ENCODE measurements around the gene HRAS. TPM values are rescaled to one million over a fixed set of nuclear protein-coding genes. Genes with fewer than 3 reads are reported as not detected.

Gene HRAS
- total and polyA plus RNA-seq, 2 of the 13 experiments (the other 11 are each of a cell fraction or from before 2014, with no cell fraction given) = 32.9 to 50.0 TPM

DNA sequence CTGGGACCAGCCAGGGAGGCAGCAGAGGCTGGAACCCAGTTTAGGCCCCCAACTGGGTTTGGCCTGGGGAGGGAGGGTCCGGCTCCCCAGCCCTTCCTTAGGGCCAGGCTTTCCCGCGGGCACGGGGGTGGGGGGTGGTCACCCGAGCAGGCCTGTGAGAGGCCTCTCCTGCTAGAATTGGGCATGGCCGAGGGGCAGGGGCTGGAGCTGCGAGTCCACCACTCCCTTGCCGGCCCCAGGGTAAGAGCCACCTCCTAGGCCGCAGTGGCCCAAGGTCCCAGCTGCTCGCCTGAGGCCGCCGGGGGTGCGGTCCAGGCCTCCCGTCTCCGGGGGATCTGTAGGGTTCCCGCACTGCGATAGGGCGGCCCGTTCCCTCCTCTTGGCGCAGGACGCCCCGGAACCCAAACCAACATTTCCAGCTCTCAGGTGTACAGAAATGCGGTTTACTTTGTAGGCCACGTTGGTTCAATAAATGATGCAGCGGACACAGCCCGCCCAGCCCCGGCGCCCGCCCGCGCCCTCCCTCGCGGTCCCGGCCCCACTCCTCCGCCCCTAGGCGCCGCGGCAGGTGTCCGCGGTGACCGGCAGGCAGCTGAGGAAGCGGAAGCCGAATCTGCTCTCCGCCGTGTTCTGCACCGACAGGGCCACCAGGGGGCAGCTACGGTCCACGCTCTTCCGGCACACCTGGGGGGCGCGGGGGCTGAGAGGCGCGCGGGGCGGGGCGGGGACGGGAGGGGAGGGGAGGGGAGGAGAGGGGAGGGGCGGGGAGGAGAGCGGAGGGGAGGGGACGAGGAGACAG is 19.3 kb upstream of the HRAS start (continued):
- TF ChIP-seq, protein P1, sequence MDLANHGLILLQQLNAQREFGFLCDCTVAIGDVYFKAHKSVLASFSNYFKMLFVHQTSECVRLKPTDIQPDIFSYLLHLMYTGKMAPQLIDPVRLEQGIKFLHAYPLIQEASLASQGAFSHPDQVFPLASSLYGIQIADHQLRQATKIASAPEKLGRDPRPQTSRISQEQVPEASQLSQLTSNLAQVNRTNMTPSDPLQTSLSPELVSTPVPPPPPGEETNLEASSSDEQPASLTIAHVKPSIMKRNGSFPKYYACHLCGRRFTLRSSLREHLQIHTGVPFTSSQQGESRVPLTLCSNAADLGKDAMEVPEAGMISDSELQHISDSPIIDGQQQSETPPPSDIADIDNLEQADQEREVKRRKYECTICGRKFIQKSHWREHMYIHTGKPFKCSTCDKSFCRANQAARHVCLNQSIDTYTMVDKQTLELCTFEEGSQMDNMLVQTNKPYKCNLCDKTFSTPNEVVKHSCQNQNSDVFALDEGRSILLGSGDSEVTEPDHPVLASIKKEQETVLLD (CRISPR knock-in tag; IDR thresholded peaks at IDR 0.05; ENCODE audit: low read depth) = peak; percentile 58; the same call in 1 of the 2 replicates

DNA sequence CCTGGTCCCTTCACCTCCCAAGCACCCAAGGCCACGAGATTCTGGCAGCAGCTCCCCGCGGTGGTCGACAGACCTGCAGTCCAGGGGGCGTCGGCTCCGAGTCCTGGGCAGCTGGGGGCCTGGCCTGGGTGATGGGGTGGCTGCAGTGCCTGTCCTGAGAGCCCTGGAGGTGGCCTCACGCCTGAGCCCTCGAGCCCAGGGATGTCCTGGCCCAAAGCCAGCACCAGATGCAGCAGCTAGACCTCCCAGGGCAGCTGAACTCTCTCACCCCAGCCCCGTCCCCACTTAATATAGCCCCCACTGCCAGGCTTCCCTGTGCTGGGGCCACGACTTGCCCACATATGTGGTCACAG is 18.6 kb upstream of the HRAS start:
- in situ Hi-C loops (cut with HindIII; ENCODE audit: extremely low pct_ligation_motif_present, low pct_unique_long_range_greater_than_20kb) (loop anchor here (10.0 kb wide), 1 partner anchor 71 kb away; the partner anchor contains the start of genes CDHR5 and SCT), intact Hi-C loops (cut with micrococcal nuclease; ENCODE audit: unreplicated experiment) (loop anchor here (10.0 kb wide), 1 partner anchor 61 kb away; the partner anchor contains the start of gene IRF7)
- ChIA-PET POLR2A (interaction anchor here (0.6 to 1.4 kb wide), 7 partner anchors 9 to 101 kb away, joined by 3 to 5 read pairs (median 4); partner anchors contain the start of gene HRAS), CTCF (ENCODE audit: low intra/inter-chr PET ratio, low total read pairs) (no interaction called here)
- BruUV-seq (replicated peaks) = no TSS peak
- 0% methylated on average over 3 of the region's 11 CpGs for WGBS (ENCODE audit: low lambda C conversion rate)
- Histone ChIP-seq H3K4me1 (ENCODE audit: insufficient read depth, low read length) (peaks cover 71% of the 10 kb centered on the region), H3K27me3 (ENCODE audit: control insufficient read depth in 1 of 2, insufficient read depth in 2 of 2, low read length in 2 of 2) (peaks cover 11 to 23% of the 10 kb centered on the region in 2 experiments; a peak in 4 of 5 replicates), H3K27ac (ENCODE audit: extremely low read length, insufficient read depth, low read length) (no peak overlapping the region), H3K9me3 (ENCODE audit: low read length) (no peaks in the 10 kb centered on the region), H3K36me3 (replicated peaks in 1 of 2; ENCODE audit: control insufficient read depth in 1 of 2, insufficient read depth in 2 of 2, low read length in 2 of 2) (no peaks in the 10 kb centered on the region), H3K79me2 (ENCODE audit: insufficient read depth, low read length) (no peaks in the 10 kb centered on the region), H3K4me2 (ENCODE audit: low read depth, low read length) (peak overlapping the region; percentile 86), H2AFZ (ENCODE audit: low read length) (no peak overlapping the region), H4K20me1 (ENCODE audit: insufficient read depth, low read length) (no peaks in the 10 kb centered on the region), H3K4me3 (replicated peaks in 1 of 3; ENCODE audit: insufficient read depth in 1 of 3, low read depth in 2 of 3, low read length in 3 of 3) (peak overlapping the region in 2 of 3 experiments; percentile 47 to 71; a peak in 3 of 6 replicates), H3K9ac (ENCODE audit: insufficient read depth, low read depth, low read length) (peak overlapping the region; percentile 17; the same call in 1 of the 2 replicates)
- FAIRE-seq (no peak), DNase-seq (ENCODE audit: low spot score) (no peak), ATAC-seq (peak; percentile 15)
- TF ChIP-seq, protein P2, sequence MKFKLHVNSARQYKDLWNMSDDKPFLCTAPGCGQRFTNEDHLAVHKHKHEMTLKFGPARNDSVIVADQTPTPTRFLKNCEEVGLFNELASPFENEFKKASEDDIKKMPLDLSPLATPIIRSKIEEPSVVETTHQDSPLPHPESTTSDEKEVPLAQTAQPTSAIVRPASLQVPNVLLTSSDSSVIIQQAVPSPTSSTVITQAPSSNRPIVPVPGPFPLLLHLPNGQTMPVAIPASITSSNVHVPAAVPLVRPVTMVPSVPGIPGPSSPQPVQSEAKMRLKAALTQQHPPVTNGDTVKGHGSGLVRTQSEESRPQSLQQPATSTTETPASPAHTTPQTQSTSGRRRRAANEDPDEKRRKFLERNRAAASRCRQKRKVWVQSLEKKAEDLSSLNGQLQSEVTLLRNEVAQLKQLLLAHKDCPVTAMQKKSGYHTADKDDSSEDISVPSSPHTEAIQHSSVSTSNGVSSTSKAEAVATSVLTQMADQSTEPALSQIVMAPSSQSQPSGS (CRISPR knock-in tag; IDR thresholded peaks at IDR 0.05) = no peak
- TF ChIP-seq NFKB2 (CRISPR knock-in tag; IDR thresholded peaks at IDR 0.05; ENCODE audit: borderline replicate concordance) (no peak), ZZZ3 (CRISPR knock-in tag; IDR thresholded peaks at IDR 0.05; ENCODE audit: borderline replicate concordance) (0 out of 2 replicates have a peak, but pooled peaks have one; percentile 22), KLF16 (CRISPR knock-in tag; IDR thresholded peaks at IDR 0.05) (no peak), ZNF724P (CRISPR knock-in tag; IDR thresholded peaks at IDR 0.05; ENCODE audit: borderline replicate concordance) (no peak), DPF2 (CRISPR knock-in tag; IDR thresholded peaks at IDR 0.05; ENCODE audit: borderline replicate concordance, low read depth) (no peak)
- TF ChIP-seq, protein P3, sequence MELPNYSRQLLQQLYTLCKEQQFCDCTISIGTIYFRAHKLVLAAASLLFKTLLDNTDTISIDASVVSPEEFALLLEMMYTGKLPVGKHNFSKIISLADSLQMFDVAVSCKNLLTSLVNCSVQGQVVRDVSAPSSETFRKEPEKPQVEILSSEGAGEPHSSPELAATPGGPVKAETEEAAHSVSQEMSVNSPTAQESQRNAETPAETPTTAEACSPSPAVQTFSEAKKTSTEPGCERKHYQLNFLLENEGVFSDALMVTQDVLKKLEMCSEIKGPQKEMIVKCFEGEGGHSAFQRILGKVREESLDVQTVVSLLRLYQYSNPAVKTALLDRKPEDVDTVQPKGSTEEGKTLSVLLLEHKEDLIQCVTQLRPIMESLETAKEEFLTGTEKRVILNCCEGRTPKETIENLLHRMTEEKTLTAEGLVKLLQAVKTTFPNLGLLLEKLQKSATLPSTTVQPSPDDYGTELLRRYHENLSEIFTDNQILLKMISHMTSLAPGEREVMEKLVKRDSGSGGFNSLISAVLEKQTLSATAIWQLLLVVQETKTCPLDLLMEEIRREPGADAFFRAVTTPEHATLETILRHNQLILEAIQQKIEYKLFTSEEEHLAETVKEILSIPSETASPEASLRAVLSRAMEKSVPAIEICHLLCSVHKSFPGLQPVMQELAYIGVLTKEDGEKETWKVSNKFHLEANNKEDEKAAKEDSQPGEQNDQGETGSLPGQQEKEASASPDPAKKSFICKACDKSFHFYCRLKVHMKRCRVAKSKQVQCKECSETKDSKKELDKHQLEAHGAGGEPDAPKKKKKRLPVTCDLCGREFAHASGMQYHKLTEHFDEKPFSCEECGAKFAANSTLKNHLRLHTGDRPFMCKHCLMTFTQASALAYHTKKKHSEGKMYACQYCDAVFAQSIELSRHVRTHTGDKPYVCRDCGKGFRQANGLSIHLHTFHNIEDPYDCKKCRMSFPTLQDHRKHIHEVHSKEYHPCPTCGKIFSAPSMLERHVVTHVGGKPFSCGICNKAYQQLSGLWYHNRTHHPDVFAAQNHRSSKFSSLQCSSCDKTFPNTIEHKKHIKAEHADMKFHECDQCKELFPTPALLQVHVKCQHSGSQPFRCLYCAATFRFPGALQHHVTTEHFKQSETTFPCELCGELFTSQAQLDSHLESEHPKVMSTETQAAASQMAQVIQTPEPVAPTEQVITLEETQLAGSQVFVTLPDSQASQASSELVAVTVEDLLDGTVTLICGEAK (IDR thresholded peaks at IDR 0.05) = no peak
- TF ChIP-seq, protein P3 (CRISPR knock-in tag; IDR thresholded peaks at IDR 0.05) = no peak
